ENCODE measurements around the gene CYFIP1.

CYFIP1 gene

GRCh38 chr15:22891426-22892210, 88.5 kb downstream of the CYFIP1 start:
- in situ Hi-C loops (cut with MboI; ENCODE audit: low sequenced_read_pairs): no loop called here

GRCh38 chr15:22890296-22890695, 89.9 kb downstream of the CYFIP1 start:
- in situ Hi-C loops (cut with MboI; ENCODE audit: low sequenced_read_pairs): no loop called here

DNA sequence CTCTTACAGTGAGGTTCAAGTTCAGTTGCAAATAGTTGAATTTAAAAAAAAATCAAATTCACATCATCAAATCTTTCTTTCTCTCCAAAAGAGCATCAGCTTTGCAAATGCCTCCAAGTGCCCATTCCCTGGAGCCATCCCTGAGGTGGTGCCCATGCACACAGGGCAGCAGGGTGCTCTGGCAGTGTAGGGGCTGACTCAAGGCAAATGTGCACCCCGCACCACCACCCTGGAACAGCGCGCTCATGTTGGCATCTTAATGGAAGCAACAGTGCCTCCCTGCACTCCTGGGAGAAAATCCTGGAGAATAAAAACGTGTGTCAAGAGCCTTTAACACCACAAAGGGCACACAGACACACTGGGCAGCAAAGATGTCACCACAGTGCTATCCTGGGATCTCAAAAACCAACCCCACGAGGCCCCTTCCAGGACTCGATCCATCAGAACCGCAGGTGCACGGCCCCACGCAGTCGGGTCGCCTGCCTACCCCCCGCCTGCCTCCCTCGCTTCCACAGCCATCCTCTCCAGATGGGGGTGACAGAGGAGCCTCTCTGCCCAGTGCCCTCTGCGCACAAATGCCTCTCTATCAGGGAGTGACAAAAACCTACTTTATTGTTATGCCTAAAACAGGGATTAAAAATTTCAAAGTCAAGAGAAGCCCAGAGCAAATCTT, 90.9 kb downstream of the CYFIP1 start:
- in situ Hi-C loops (cut with MboI; ENCODE audit: low sequenced_read_pairs): no loop called here

GRCh38 chr15:22888120-22888859, 91.9 kb downstream of the CYFIP1 start:
- in situ Hi-C loops (cut with MboI; ENCODE audit: low sequenced_read_pairs): no loop called here

- in situ Hi-C loops (cut with MboI; ENCODE audit: low sequenced_read_pairs): no loop called here
Measured at GRCh38 chr15:22887157-22887951, 92.8 kb downstream of the CYFIP1 start.

DNA sequence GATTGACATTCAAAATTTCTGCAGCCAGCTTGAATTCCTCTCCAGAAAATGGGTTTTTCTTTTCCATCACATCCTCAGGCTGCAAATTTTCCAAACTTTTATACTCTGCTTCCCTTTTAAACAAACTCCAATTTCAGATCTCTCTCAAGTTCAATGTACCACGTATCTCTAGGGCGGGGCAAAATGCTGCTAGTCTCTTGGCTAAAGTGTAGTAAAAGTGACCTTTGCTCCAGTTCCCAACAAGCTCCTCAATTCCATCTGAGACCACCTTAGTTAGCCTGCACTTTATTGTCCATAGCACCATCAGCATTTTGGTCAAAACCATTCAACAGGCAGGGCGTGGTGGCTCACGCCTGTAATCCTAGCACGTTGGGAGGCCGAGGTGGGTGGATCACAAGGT, 95.0 kb downstream of the CYFIP1 start:
- in situ Hi-C loops (cut with MboI; ENCODE audit: low sequenced_read_pairs): no loop called here

GRCh38 chr15:22884344-22884743, 95.8 kb downstream of the CYFIP1 start:
- in situ Hi-C loops (cut with MboI; ENCODE audit: low sequenced_read_pairs): no loop called here

DNA sequence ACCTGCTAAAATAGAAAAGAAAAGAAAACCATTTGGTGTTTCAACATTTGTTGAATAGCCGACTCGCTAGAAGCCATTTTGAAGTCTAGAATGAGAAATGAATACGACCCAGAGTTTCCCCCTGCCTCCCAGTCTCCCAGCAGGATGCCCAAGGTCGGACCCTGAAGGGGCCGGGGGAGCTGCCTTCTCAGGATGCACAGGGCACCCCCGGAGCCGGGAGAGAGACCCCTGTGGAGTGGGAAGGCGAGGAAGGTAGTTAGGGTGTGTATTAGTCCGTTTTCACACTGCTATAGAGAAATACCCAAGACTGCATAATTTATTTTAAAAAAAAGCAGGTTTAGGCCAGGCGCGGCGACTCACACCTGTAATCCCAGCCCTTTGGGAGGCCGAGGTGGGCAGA, 97.0 kb downstream of the CYFIP1 start:
- in situ Hi-C loops (cut with MboI; ENCODE audit: low sequenced_read_pairs): no loop called here

DNA sequence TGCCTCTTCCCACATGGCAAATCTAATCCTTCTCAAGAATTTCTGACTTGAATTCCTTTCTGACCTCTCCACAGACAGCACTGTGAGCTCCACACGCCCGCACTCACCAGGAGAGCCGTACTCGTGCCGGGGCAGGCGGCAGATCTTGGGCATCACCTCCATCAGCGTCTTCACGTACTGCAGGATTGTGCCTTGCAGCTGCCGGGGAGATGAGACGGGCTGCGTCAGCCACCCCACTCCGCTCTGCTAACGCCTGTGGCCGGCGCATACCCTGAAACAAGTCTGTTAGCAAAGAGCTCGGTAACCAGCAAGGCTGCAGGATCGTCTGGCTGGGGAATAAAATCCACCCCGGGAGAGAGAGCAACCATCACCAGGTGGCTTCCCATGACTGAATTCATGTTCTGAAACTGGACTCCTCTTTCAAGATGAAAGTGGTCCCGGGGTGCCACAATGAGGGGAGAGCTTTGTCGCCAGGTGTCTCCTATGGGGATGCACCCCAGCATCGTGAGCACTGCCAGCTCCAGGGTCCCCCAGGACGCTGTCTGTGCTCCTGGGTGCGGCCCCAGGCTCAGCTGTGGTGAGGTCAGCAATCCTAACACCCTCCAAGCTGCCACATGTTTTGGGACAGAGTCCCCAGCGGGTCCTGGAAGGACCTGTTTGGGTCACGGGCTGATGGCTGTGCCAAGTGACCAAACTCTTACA, 98.3 kb downstream of the CYFIP1 start:
- in situ Hi-C loops (cut with MboI; ENCODE audit: low sequenced_read_pairs): no loop called here

DNA sequence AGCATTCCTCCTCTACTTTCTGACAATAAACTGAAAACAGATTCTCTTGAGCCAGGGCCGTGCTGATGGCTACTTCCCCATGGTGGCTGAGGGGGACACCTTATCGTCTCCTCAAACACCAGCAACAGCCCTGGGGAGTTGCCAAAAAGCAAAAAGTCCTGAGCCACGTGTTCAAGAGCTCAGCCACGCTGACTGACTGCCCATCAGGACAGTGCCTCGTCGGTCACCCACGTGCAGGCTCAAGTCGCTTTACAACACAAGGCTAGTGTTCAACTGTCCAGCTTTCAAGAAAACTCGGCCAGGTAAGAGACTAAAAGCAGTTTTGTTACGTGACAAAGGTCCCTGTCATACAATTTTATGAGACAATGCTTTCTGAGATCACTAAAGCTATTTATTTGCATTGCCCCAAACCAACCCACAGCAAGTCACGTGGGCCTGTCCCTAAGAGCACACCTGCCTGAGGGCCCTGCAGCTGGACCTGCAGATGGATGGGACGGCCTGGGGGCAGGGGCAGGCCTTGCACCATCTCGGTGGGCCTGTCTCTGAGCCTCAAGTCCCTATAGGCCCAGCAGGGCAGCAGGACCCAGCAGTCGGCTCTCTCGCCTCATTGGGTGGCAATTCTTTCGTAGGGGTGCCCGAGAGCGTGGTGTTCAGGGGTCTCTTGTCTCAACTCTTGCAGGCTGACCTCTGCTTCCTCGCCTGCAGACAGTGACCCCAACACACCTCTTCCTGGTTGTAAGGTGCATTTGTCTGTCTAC, 99.0 kb downstream of the CYFIP1 start:
- in situ Hi-C loops (cut with MboI; ENCODE audit: low sequenced_read_pairs): no loop called here

DNA sequence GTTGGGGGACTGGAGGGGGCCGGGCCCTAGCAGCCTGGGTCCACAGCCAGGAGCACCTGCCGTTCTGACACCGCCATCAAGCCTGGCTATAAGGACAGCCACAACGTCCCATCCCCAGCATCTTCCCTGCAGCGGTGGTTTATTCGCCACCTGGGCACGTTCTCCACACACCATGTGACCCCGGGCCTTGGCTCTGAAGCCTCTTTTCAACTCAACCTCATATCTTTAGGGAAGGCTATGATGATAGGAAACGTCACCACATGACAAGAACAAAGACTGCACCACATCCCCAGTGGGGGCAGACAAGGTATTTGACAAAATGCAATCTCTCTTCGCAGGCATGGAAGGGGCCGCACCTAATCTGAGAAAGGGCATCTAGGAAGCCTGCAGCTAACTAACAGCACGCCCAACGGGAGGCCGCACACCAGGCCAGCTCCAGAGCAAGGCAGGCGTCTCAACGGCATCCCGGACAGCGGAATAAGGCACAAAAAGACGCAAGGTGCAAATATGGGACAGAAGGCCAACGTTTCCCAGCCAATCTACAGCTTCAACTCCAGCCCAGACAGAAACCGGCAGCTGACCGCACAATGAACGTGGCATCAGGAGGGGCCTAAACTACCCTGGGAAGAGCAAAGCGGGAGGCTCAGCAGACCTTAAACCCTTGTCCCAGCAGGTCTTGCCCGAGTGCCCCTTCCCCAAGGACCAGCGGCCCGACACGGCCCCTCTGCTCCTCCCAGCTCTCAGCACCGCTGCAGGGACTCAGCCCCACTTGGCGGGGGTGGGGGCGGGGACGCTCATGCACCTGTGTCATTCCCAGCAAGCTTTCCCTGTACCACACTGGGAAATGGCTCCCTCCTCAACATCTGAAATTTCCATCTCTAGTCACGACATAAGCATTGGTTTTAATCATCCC, 99.8 kb downstream of the CYFIP1 start:
- in situ Hi-C loops (cut with MboI; ENCODE audit: low sequenced_read_pairs): no loop called here

GRCh38 chr15:22878103-22878502, 102.1 kb downstream of the CYFIP1 start:
- in situ Hi-C loops (cut with MboI; ENCODE audit: low sequenced_read_pairs): no loop called here

- in situ Hi-C loops (cut with MboI; ENCODE audit: low sequenced_read_pairs): no loop called here
Measured at GRCh38 chr15:22877607-22878006, 102.6 kb downstream of the CYFIP1 start.

DNA sequence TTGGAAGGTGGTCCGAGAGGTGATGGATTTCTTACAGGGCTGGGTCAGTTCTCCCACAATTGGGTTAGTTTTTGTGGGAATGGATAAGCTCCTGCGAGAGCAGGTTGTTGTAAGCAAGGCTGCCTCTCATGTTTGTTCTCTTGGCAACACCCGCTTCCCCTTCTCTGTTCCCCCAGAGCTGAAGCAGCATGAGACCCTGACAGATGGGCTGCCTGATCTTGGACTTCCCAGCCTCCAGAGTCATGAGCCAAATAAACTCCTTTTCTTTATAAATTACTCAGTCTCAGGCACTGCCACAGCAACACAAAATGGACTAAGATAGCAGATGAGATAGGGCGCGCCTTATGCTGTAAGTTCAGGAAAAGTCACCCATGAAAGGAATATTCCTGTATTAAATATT, 103.1 kb downstream of the CYFIP1 start:
- in situ Hi-C loops (cut with MboI; ENCODE audit: low sequenced_read_pairs): no loop called here

DNA sequence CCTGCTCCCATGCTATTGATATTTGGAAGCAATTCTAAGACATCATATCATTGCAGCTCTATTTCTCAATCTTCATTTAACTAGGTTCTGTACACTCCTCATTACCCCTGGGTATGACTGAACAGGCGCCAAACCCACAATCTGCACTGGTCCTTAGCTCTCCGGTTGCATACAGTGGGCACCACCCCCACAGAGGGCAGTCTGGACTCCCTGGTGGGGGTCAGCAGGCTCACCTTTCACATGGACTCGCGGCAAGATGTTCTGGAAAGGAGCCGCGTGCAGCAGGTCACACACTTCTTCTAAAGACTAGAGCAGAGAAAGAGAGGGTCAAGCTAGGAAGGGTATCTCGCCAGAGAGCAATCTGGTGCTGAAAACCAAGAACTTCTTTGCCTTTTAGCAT, 105.2 kb downstream of the CYFIP1 start:
- in situ Hi-C loops (cut with MboI; ENCODE audit: low sequenced_read_pairs): no loop called here

- in situ Hi-C loops (cut with MboI; ENCODE audit: low sequenced_read_pairs): no loop called here
Measured at GRCh38 chr15:22874256-22874655, 105.9 kb downstream of the CYFIP1 start.

- in situ Hi-C loops (cut with MboI; ENCODE audit: low sequenced_read_pairs): no loop called here
Measured at GRCh38 chr15:22873841-22874240, 106.3 kb downstream of the CYFIP1 start.

- in situ Hi-C loops (cut with MboI; ENCODE audit: low sequenced_read_pairs): no loop called here
Measured at GRCh38 chr15:22872936-22873701, 107.0 kb downstream of the CYFIP1 start.

Data from hTERT RPE-1 (cell line).